ENCODE results near the gene MAP4K3. TPM values are rescaled to one million over a fixed set of nuclear protein-coding genes. Genes with fewer than 3 reads are reported as not detected.

The MAP4K3 gene
- total and polyA plus RNA-seq, 2 of the 4 experiments (the other 2 are of a cell fraction): 13.2 to 32.6 TPM

- Histone ChIP-seq H3K27me3 (ENCODE audit: control insufficient read depth, insufficient read depth, low read length) (no peaks in the 10 kb centered on the region), H3K14ac (replicated peaks; ENCODE audit: low read depth, low read length) (no peak overlapping the region), H3K9me1 (ENCODE audit: insufficient read depth, low read length) (peaks cover 5% of the 10 kb centered on the region), H2BK20ac (ENCODE audit: low read depth, low read length) (no peak overlapping the region), H3K4ac (ENCODE audit: low read depth, low read length) (no peak overlapping the region), H4K20me1 (ENCODE audit: insufficient read depth, low read length) (no peaks in the 10 kb centered on the region; the same call in 1 of the 2 replicates), H3K4me1 (ENCODE audit: control insufficient read depth, insufficient read depth, low read length) (no peaks in the 10 kb centered on the region; the same call in 1 of the 2 replicates), H3K18ac (ENCODE audit: low read depth, low read length) (no peak overlapping the region), H4K8ac (ENCODE audit: low read depth in 2 of 2, low read length in 2 of 2) (no peak overlapping the region), H4K5ac (ENCODE audit: low read depth, low read length) (no peak overlapping the region), H2BK120ac (ENCODE audit: low read depth, low read length) (no peak overlapping the region), H3K56ac (ENCODE audit: extremely low read depth, insufficient read depth, low read length) (no peak overlapping the region), H3K79me1 (ENCODE audit: low read depth in 1 of 2, low read length in 2 of 2) (peaks cover 8 to 20% of the 10 kb centered on the region in 2 experiments; a peak in 3 of 4 replicates), H3K23ac (ENCODE audit: low read depth, low read length) (no peak overlapping the region), H2AFZ (replicated peaks; ENCODE audit: low read length, poor library complexity) (no peak overlapping the region), H3K27ac (ENCODE audit: insufficient read depth, low read length) (no peak overlapping the region), H3K4me2 (ENCODE audit: low read depth, low read length) (no peak overlapping the region), H3K9ac (ENCODE audit: low read depth, low read length) (no peak overlapping the region), H2AK5ac (ENCODE audit: low read depth, low read length) (no peak overlapping the region), H3K9me3 (ENCODE audit: control insufficient read depth, insufficient read depth, low read length) (no peaks in the 10 kb centered on the region), H4K91ac (ENCODE audit: insufficient read depth, low read depth, low read length) (no peak overlapping the region), H2BK15ac (ENCODE audit: low read depth, low read length) (no peak overlapping the region), H3K4me3 (ENCODE audit: insufficient read depth, low read depth, low read length) (no peak overlapping the region), H3K36me3 (ENCODE audit: control insufficient read depth, insufficient read depth, low read length) (peaks cover 14% of the 10 kb centered on the region), H2AK9ac (replicated peaks; ENCODE audit: low read depth, low read length, poor library complexity) (no peak overlapping the region), H2BK5ac (ENCODE audit: low read depth, low read length, poor library complexity, severe bottlenecking) (no peak overlapping the region)
- ATAC-seq (ENCODE audit: low read depth) (no peak), DNase-seq (no peak)
- TF ChIP-seq MXI1 (IDR thresholded peaks at IDR 0.05; ENCODE audit: borderline replicate concordance, low read depth, low read length) (no peak), CEBPB (IDR thresholded peaks at IDR 0.05; ENCODE audit: low read depth, low read length) (no peak), RFX5 (IDR thresholded peaks at IDR 0.05; ENCODE audit: low read depth, low read length) (no peak), MAZ (IDR thresholded peaks at IDR 0.05; ENCODE audit: borderline replicate concordance, low read depth, low read length) (no peak), RAD21 (IDR thresholded peaks at IDR 0.05; ENCODE audit: low read length) (no peak), BHLHE40 (IDR thresholded peaks at IDR 0.05; ENCODE audit: low read depth, low read length) (no peak), RCOR1 (IDR thresholded peaks at IDR 0.05; ENCODE audit: insufficient replicate concordance, low read length) (no peak), CHD1 (IDR thresholded peaks at IDR 0.05; ENCODE audit: low read depth, low read length) (no peak), USF2 (IDR thresholded peaks at IDR 0.05; ENCODE audit: low read depth, low read length) (no peak), CTCF (conservative IDR thresholded peaks at IDR 0.05; ENCODE audit: low read depth, low read length) (no peak), FOS (IDR thresholded peaks at IDR 0.05; ENCODE audit: low read depth, low read length) (no peak), POLR2A (IDR thresholded peaks at IDR 0.05; ENCODE audit: low read depth, low read length) (no peak), NFE2L2 (IDR thresholded peaks at IDR 0.05; ENCODE audit: low read depth, low read length) (no peak), SMC3 (IDR thresholded peaks at IDR 0.05; ENCODE audit: low read depth, low read length) (no peak), ELK1 (IDR thresholded peaks at IDR 0.05; ENCODE audit: borderline replicate concordance, low read depth, low read length) (no peak), MAFK (IDR thresholded peaks at IDR 0.05; ENCODE audit: low read depth, low read length) (no peak)
- no TSS peak for BruUV-seq (replicated peaks)
- WGBS, 2 experiments (ENCODE audit: extremely low coverage in 2 of 2, insufficient read length in 1 of 2): no CpG with 5 or more reads among the region's 1 CpG
- ChIA-PET POLR2A (ENCODE audit: unreplicated experiment) (no interaction called here), CTCF (no interaction called here)
- intact Hi-C loops (cut with micrococcal nuclease): loop anchor here (10.0 kb wide), 1 partner anchor 128 kb away; the partner anchor contains the start of gene MAP4K3
- in situ Hi-C loops (cut with MboI; ENCODE audit: low sequenced_read_pairs): no loop called here
- dilution Hi-C loops (cut with HindIII; ENCODE audit: low sequenced_read_pairs, unreplicated experiment): no loop called here
Measured at GRCh38 chr2:39306626-39307025, 130.5 kb downstream of the MAP4K3 start.

Data from IMR-90 (cell line).